Measurements from ENCODE around the gene WNT3A. TPM values are rescaled to one million over a fixed set of nuclear protein-coding genes. Genes with fewer than 3 reads are reported as not detected.

WNT3A gene
- polyA plus RNA-seq, 1 of the 3 experiments (the other 2 are of a cell fraction), result not detected

DNA sequence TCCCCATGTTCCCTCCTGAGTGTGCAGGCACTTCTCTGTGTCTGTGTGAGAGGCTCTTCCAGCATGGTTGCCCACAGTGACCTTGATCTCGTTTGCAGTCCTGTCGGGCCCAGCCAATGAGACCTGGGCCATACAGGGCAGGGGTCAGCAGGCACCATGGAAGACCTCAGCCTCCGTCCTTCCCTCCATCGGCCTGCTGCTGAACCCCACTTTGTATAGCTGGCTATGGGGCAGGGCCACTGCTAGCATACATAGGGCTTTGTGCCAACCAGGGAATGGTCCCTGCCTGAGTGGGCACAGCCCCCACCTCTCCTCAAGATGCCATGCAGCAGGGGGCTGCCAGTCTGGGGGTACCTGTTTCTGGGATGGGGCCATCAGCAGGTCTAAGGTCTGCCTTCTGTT is 92.5 kb downstream of the WNT3A start (continued):
- TF ChIP-seq, protein P1, sequence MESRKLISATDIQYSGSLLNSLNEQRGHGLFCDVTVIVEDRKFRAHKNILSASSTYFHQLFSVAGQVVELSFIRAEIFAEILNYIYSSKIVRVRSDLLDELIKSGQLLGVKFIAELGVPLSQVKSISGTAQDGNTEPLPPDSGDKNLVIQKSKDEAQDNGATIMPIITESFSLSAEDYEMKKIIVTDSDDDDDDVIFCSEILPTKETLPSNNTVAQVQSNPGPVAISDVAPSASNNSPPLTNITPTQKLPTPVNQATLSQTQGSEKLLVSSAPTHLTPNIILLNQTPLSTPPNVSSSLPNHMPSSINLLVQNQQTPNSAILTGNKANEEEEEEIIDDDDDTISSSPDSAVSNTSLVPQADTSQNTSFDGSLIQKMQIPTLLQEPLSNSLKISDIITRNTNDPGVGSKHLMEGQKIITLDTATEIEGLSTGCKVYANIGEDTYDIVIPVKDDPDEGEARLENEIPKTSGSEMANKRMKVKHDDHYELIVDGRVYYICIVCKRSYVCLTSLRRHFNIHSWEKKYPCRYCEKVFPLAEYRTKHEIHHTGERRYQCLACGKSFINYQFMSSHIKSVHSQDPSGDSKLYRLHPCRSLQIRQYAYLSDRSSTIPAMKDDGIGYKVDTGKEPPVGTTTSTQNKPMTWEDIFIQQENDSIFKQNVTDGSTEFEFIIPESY (IDR thresholded peaks at IDR 0.05; ENCODE audit: borderline replicate concordance, low read depth), result no peak
- no peak for TF ChIP-seq FOXJ3 (CRISPR knock-in tag; IDR thresholded peaks at IDR 0.05)

DNA sequence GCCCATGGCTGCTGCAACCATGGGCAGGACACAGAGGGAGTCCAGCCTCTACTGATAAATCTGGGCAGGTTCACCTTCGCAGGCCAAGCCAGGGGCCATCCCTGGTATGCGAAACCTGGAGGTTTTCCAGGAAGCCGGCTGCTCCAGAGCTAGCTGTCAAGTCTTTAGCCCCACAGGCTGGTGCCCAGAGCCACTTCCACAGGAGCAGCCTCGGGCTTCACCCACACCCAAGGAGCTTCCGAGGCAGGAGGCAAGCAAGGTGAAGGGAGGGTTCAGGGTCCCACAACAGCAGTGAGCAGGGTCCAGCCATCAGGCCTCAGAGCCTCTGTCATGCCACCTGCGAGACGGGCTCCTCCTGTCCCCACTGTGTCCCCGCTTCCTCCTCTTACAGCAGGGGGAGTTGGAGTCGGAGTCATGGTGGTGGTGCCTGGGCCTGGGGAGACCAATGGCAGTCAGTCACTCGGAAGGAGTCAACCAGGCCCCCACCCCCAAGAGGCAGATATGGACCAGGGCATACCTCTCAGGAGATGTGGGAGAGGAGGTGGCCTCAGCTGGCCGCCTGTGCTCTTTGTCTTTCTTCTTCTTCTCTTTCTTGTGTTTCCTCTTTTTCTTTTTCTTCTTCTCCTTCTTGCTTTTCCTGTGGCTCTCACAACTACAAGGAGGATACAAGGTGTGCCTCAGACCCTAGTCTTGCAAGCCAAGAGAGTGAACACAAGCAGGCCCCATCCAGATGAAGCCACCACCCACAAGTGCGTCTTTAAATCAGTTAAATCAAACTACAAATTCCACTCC is 94.2 kb downstream of the WNT3A start:
- CTCF ChIA-PET, result interaction anchor here (0.9 to 1.4 kb wide), 2 partner anchors 30 to 102 kb away, joined by 3 to 6 read pairs; no protein-coding TSS in a partner anchor
- DNase-seq, result peak; percentile 11
- Histone ChIP-seq H3K9me2 (no peaks in the 10 kb centered on the region), H2AFZ (ENCODE audit: low read depth) (no peak overlapping the region), H3K4me3 (ENCODE audit: low read depth in 2 of 2, low read length in 1 of 2) (peak overlapping the region in 1 of 2 experiments; percentile 98; a peak in 1 of 4 replicates), H3K27me3 (ENCODE audit: insufficient read depth) (no peaks in the 10 kb centered on the region), H3K9me3 (no peaks in the 10 kb centered on the region), H3K9ac (no peak overlapping the region; the same call in 1 of the 2 replicates), H3K79me2 (ENCODE audit: insufficient read depth) (peaks cover 73% of the 10 kb centered on the region), H3F3A (replicated peaks; ENCODE audit: insufficient read depth) (peaks cover 31% of the 10 kb centered on the region), H3K27ac (ENCODE audit: low read depth in 2 of 2, low read length in 1 of 2) (peak overlapping the region in 1 of 2 experiments; percentile 11; a peak in 1 of 4 replicates), H3K4me1 (ENCODE audit: control insufficient read depth in 1 of 2, insufficient read depth in 2 of 2, low read depth in 1 of 2, low read length in 1 of 2) (peaks cover 4 to 25% of the 10 kb centered on the region in 2 experiments; a peak in 3 of 4 replicates), H4K20me1 (ENCODE audit: insufficient read depth) (peaks cover 59% of the 10 kb centered on the region), H3K4me2 (peak overlapping the region; percentile 77), H3K36me3 (replicated peaks in 1 of 2; ENCODE audit: control insufficient read depth in 1 of 2, insufficient read depth in 2 of 2, low read length in 1 of 2) (peaks cover 28 to 55% of the 10 kb centered on the region in 2 experiments)
- peak; percentile 26; the same call in 1 of the 2 replicates for TF ChIP-seq POLR2AphosphoS5 (IDR thresholded peaks at IDR 0.05; ENCODE audit: low read depth, low read length)
- TF ChIP-seq, protein P1 (IDR thresholded peaks at IDR 0.05; ENCODE audit: borderline replicate concordance, low read depth), result no peak
- POLR2A ChIA-PET, result no interaction called here
- WGBS (ENCODE audit: low lambda C conversion rate), result 89% methylated on average over 8 of the region's 12 CpGs

DNA sequence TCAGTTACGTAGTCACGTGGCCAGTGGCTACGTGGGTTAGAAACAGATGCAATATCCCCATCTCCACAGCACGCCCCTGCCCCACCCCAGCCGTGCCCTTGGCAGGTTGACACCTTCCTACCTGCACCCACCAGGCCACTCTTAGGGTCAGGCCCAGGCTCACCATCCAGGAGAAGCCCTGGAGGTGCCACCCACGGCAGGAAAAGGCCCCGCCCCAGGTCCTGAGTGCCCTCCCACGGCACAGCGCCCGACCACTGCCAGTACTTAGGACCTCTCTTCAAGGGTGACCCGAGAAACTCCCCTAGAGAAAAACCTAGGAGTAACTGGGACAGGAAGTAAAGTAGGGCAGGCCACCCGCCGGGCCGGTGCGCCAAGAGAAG is 94.8 kb downstream of the WNT3A start:
- peaks cover 67% of the 10 kb centered on the region for H3K79me2 ChIP-seq (ENCODE audit: insufficient read depth)
- no peak for DNase-seq
- H4K20me1 ChIP-seq (ENCODE audit: insufficient read depth), result peaks cover 53% of the 10 kb centered on the region
- H3K9me2 ChIP-seq, result no peaks in the 10 kb centered on the region
- H3K36me3 ChIP-seq (replicated peaks in 1 of 2; ENCODE audit: control insufficient read depth in 1 of 2, insufficient read depth in 2 of 2, low read length in 1 of 2), result peaks cover 28 to 54% of the 10 kb centered on the region in 2 experiments
- ChIA-PET CTCF (interaction anchor here (1.1 kb wide), 1 partner anchor 102 kb away, joined by 3 read pairs; no protein-coding TSS in a partner anchor), POLR2A (interaction anchor here (0.9 kb wide), 1 partner anchor 20 kb away, joined by 4 read pairs; no protein-coding TSS in a partner anchor)
- peak overlapping the region; percentile 83 to 98 for H3K4me3 ChIP-seq (ENCODE audit: low read depth in 2 of 2, low read length in 1 of 2)
- no peak for TF ChIP-seq CHD2 (IDR thresholded peaks at IDR 0.05; ENCODE audit: low read length, partially characterized antibody)
- no peak for TF ChIP-seq EP300 (IDR thresholded peaks at IDR 0.05; ENCODE audit: borderline replicate concordance in 1 of 2, low read depth in 1 of 2, low read length in 1 of 2)
- no peak for TF ChIP-seq RAD21 (IDR thresholded peaks at IDR 0.05; ENCODE audit: low read length)
- TF ChIP-seq GATA2 (CRISPR knock-in tag; IDR thresholded peaks at IDR 0.05), result no peak
- no peak for TF ChIP-seq RCOR1 (IDR thresholded peaks at IDR 0.05; ENCODE audit: low read length)
- TF ChIP-seq MXI1 (IDR thresholded peaks at IDR 0.05; ENCODE audit: low read depth, low read length), result no peak
- TF ChIP-seq FOXM1 (IDR thresholded peaks at IDR 0.05; ENCODE audit: low read depth), result no peak
- no peak for TF ChIP-seq FOSL2 (IDR thresholded peaks at IDR 0.05; ENCODE audit: borderline replicate concordance, low read depth)
- H3K27ac ChIP-seq (ENCODE audit: low read depth in 2 of 2, low read length in 1 of 2), result peak overlapping the region in 1 of 2 experiments; percentile 11; a peak in 1 of 4 replicates
- H3K9ac ChIP-seq, result peak overlapping the region; percentile 78; the same call in 1 of the 2 replicates
- peaks cover 4 to 25% of the 10 kb centered on the region in 2 experiments; a peak in 3 of 4 replicates for H3K4me1 ChIP-seq (ENCODE audit: control insufficient read depth in 1 of 2, insufficient read depth in 2 of 2, low read depth in 1 of 2, low read length in 1 of 2)
- 69% methylated on average over 8 of the region's 15 CpGs for WGBS (ENCODE audit: low lambda C conversion rate)
- H3K4me2 ChIP-seq, result peak overlapping the region; percentile 77
- H3K9me3 ChIP-seq, result no peaks in the 10 kb centered on the region
- no peak overlapping the region for H2AFZ ChIP-seq (ENCODE audit: low read depth)
- no peaks in the 10 kb centered on the region for H3K27me3 ChIP-seq (ENCODE audit: insufficient read depth)
- H3F3A ChIP-seq (replicated peaks; ENCODE audit: insufficient read depth), result peaks cover 31% of the 10 kb centered on the region

Measured in SK-N-SH (cell line).